B cell (primary cell): ENCODE measurements around the gene MEF2C. TPM values are rescaled to one million over a fixed set of nuclear protein-coding genes. Genes with fewer than 3 reads are reported as not detected.
A peak's percentile ranks its signal among the peaks of the same experiment; 100 is the strongest.

Source experiments
- ATAC-seq: fragments of 200-7000 bp; cut with Tn5 transposase; one replicate; pipeline ENCODE4 v1.10.0; 2021; ENCODE audit warnings: low read depth, mild to moderate bottlenecking, moderate number of reproducible peaks, moderate library complexity
- CTCF ChIA-PET: fragments of 350-600 bp; sonication (Branson Sonifier 250); formaldehyde crosslinking; loops from one replicate; lab custom pipeline; 2021; ENCODE audit warnings: antibody characterized with exemption, inconsistent platforms; lab: Charles Lee
- POLR2A ChIA-PET: fragments of 350-600 bp; sonication (Branson Sonifier 250); formaldehyde crosslinking; loops from one replicate; lab custom pipeline; 2021; ENCODE audit warnings: antibody characterized with exemption; lab: Charles Lee
- DNase-seq: peaks from one replicate; pipeline ENCODE4 v3.0.0; 2013
- H2AFZ ChIP-seq: 2 replicates; pipeline ENCODE4 v1.6.1; 2012; ENCODE audit warnings: mild to moderate bottlenecking, low read depth, low read length; ENCODE audit not compliant: insufficient read depth, poor library complexity, severe bottlenecking
- H3K27ac ChIP-seq, 2 donors: 1 replicate in 1 of 2; 2 replicates in 1 of 2; pipeline ENCODE4 v1.5.1; 2012 to 2013; ENCODE audit warnings: low read length in 2 of 2, mild to moderate bottlenecking in 2 of 2, moderate library complexity in 1 of 2
- H3K27me3 ChIP-seq, 4 experiments: fragments of 200-600 bp in 1 of 4; sonication (generic) in 1 of 4; replicated peaks in 1 of 4; 1 replicate in 2 of 4; 2 replicates in 2 of 4; pipeline versions ENCODE4 v1.6.1 to v1.7.0; 2013 to 2016; ENCODE audit warnings: low read length in 3 of 4, mild to moderate bottlenecking in 2 of 4, mixed read lengths in 1 of 4, moderate library complexity in 1 of 4; ENCODE audit not compliant: insufficient read depth in 4 of 4, control insufficient read depth in 3 of 4; ENCODE audit errors: control extremely low read depth in 1 of 4
- H3K36me3 ChIP-seq, 2 experiments: replicated peaks in 1 of 2; 1 replicate in 1 of 2; 2 replicates in 1 of 2; pipeline versions ENCODE4 v1.6.1 to v1.7.1; 2013; ENCODE audit warnings: low read length in 1 of 2; ENCODE audit not compliant: insufficient read depth in 2 of 2, control insufficient read depth in 1 of 2; ENCODE audit errors: control extremely low read depth in 1 of 2, extremely low read depth in 1 of 2
- H3K4me1 ChIP-seq, 2 donors: fragments of 200-600 bp in 1 of 2; sonication (generic) in 1 of 2; 1 replicate in 1 of 2; 2 replicates in 1 of 2; pipeline versions ENCODE4 v1.5.1 to v1.6.1; 2013 to 2017; ENCODE audit warnings: low read length in 2 of 2; ENCODE audit not compliant: control insufficient read depth in 2 of 2, insufficient read depth in 2 of 2
- H3K4me2 ChIP-seq: replicated peaks from 2 replicates; pipeline ENCODE3; 2012; ENCODE audit warnings: mild to moderate bottlenecking, low read depth, low read length; ENCODE audit not compliant: poor library complexity, severe bottlenecking
- H3K4me3 ChIP-seq, 5 experiments: fragments of 200-600 bp in 1 of 5; sonication (generic) in 1 of 5; 1 replicate in 3 of 5; 2 replicates in 2 of 5; pipeline versions ENCODE4 v1.5.1 to v1.7.0; 2011 to 2016; ENCODE audit warnings: low read length in 4 of 5, mild to moderate bottlenecking in 4 of 5, low read depth in 2 of 5, control low read depth in 1 of 5, moderate library complexity in 1 of 5; ENCODE audit not compliant: insufficient read depth in 1 of 5; ENCODE audit errors: control extremely low read depth in 1 of 5, extremely low read depth in 1 of 5
- H3K79me2 ChIP-seq: fragments of 200-600 bp; sonication (generic); one replicate; pipeline ENCODE4 v1.6.0; 2016; ENCODE audit warnings: low read length; ENCODE audit not compliant: control insufficient read depth, insufficient read depth
- H3K9ac ChIP-seq: fragments of 200-600 bp; sonication (generic); 2 replicates; pipeline ENCODE4 v1.6.1; 2017; ENCODE audit warnings: mild to moderate bottlenecking, low read length, moderate library complexity
- H3K9me3 ChIP-seq, 3 donors: one replicate each; pipeline versions ENCODE4 v1.6.1 to v1.7.1; 2013; ENCODE audit warnings: low read length in 2 of 3; ENCODE audit not compliant: control insufficient read depth in 2 of 3, insufficient read depth in 1 of 3; ENCODE audit errors: control extremely low read depth in 1 of 3
- H4K20me1 ChIP-seq: 2 replicates; pipeline ENCODE4 v1.6.0; 2012; ENCODE audit warnings: mild to moderate bottlenecking, low read length; ENCODE audit not compliant: insufficient read depth, control insufficient read depth, poor library complexity, severe bottlenecking
- H3K27ac Mint-ChIP-seq: one replicate; pipeline ENCODE4 v1.8.0; 2021; ENCODE audit warnings: mixed read lengths
- H3K27me3 Mint-ChIP-seq: one replicate; pipeline ENCODE4 v1.8.0; 2021; ENCODE audit warnings: mixed read lengths
- H3K4me1 Mint-ChIP-seq: one replicate; pipeline ENCODE4 v1.8.0; 2021; ENCODE audit warnings: mixed read lengths
- H3K4me3 Mint-ChIP-seq: one replicate; pipeline ENCODE4 v1.8.0; 2021; ENCODE audit warnings: mixed read lengths
- H3K9me3 Mint-ChIP-seq: one replicate; pipeline ENCODE4 v1.8.0; 2022; ENCODE audit warnings: mixed read lengths; ENCODE audit not compliant: insufficient read depth
- EZH2 ChIP-seq: IDR thresholded peaks from 2 replicates; pipeline ENCODE4 v1.6.1; 2012; ENCODE audit warnings: borderline replicate concordance, low read depth, mild to moderate bottlenecking, moderate library complexity, low read length; ENCODE audit not compliant: insufficient read depth, poor library complexity, severe bottlenecking
- WGBS: methylation state at CpG from one replicate; pipeline ENCODE4 v1.1.5; 2013; ENCODE audit warnings: missing lambda C conversion rate; ENCODE audit not compliant: insufficient coverage; 5-methylcytosine and 5-hydroxymethylcytosine counted together
- intact Hi-C: fragments of 100-400 bp; cut with micrococcal nuclease; formaldehyde crosslinking; loops from one replicate; pipeline ENCODE4 v1.10.0; 2022
- polyA plus RNA-seq: library from polyadenylated mRNA; depleted of rRNA; stranded (reverse); fragments of >200 nt; gene quantifications from 2 replicates; pipeline ENCODE4 v1.2.3, GENCODE V29; 2012
- total RNA-seq, 2 donors: library from RNA; stranded (reverse); fragments of 120-200 nt in 1 of 2; gene quantifications; 1 replicate in 1 of 2; 2 replicates in 1 of 2; pipeline versions ENCODE4 v1.2.3 to v1.2.4, GENCODE V29; 2013 to 2022
- TF ChIP-seq, protein P1 (sequence below): fragments of 200-600 bp; IDR thresholded peaks from one replicate; pipeline ENCODE4 v1.8.0; 2022; ENCODE audit warnings: antibody characterized with exemption, mild to moderate bottlenecking

Gene MEF2C
- total and polyA plus RNA-seq, 2 donors (not counting 1 experiment from before 2014, with no cell fraction given), result 97.4 to 354 TPM

- Mint-ChIP-seq H3K27ac (peak overlapping the region; percentile 87), H3K4me1 (peaks cover 50% of the 10 kb centered on the region), H3K27me3 (no peaks in the 10 kb centered on the region), H3K9me3 (no peaks in the 10 kb centered on the region), H3K4me3 (peak overlapping the region; percentile 55)
- ChIA-PET CTCF (no interaction called here), POLR2A (no interaction called here)
- ATAC-seq, result no peak
- Histone ChIP-seq H3K79me2 (peaks cover 96% of the 10 kb centered on the region), H3K9ac (no peak overlapping the region), H3K27me3 (no peaks in the 10 kb centered on the region), H3K4me1 (peaks cover 15 to 21% of the 10 kb centered on the region in 2 donors), H4K20me1 (peaks cover 14% of the 10 kb centered on the region), H3K4me2 (no peak overlapping the region), H3K4me3 (no peak overlapping the region), H3K27ac (peak overlapping the region in 1 of 2 donors; percentile 73), H3K36me3 (peaks cover 4 to 51% of the 10 kb centered on the region in 2 experiments), H2AFZ (no peak overlapping the region), H3K9me3 (no peaks in the 10 kb centered on the region)
- intact Hi-C loops, result no loop called here
- TF ChIP-seq, protein P1, sequence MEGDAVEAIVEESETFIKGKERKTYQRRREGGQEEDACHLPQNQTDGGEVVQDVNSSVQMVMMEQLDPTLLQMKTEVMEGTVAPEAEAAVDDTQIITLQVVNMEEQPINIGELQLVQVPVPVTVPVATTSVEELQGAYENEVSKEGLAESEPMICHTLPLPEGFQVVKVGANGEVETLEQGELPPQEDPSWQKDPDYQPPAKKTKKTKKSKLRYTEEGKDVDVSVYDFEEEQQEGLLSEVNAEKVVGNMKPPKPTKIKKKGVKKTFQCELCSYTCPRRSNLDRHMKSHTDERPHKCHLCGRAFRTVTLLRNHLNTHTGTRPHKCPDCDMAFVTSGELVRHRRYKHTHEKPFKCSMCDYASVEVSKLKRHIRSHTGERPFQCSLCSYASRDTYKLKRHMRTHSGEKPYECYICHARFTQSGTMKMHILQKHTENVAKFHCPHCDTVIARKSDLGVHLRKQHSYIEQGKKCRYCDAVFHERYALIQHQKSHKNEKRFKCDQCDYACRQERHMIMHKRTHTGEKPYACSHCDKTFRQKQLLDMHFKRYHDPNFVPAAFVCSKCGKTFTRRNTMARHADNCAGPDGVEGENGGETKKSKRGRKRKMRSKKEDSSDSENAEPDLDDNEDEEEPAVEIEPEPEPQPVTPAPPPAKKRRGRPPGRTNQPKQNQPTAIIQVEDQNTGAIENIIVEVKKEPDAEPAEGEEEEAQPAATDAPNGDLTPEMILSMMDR, result no peak
- no peak for TF ChIP-seq EZH2
- no peak for DNase-seq
Measured at GRCh38 chr5:88806338-88806737, 76.6 kb downstream of the MEF2C start.

DNA sequence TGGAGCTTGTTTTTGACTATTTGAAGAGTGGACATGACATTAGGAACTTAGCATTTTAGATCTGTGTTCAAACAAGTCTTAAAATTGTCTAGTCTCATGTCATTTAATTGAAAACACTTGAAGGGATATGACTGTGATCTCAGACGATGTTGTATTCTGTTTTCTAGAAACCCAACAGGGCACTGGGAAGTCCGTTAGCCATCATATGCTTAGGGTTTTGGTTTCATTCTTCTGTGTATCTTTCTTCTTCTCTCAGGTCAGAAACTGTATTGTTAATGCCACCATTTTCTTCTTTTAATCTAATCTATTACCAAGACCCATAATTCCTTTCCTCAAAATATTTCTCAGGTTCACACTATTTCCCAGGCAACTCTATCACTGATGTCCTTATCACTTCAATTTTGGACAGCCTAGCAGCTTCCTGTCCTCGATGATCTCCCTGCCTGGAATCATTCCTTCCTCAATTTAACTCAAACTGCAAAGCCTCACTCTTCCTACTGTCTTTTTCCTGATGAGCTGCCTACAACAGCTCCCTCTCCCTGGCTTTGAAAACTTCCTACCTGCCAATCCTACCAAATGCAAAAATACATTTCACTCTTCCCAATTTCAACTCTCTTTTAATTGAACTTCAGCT, 77.7 kb downstream of the MEF2C start:
- Histone ChIP-seq H3K9me3 (no peaks in the 10 kb centered on the region), H3K27ac (peak overlapping the region in 1 of 2 donors; percentile 73), H2AFZ (no peak overlapping the region), H3K36me3 (peaks cover 4 to 56% of the 10 kb centered on the region in 2 experiments), H3K4me2 (peak overlapping the region; percentile 11), H3K9ac (no peak overlapping the region), H3K79me2 (peaks cover 91% of the 10 kb centered on the region), H3K4me3 (no peak overlapping the region), H4K20me1 (peaks cover 15% of the 10 kb centered on the region), H3K4me1 (peaks cover 15 to 16% of the 10 kb centered on the region in 2 donors), H3K27me3 (no peaks in the 10 kb centered on the region)
- Mint-ChIP-seq H3K27ac (peak overlapping the region; percentile 81), H3K4me1 (peaks cover 42% of the 10 kb centered on the region), H3K27me3 (no peaks in the 10 kb centered on the region), H3K9me3 (no peaks in the 10 kb centered on the region), H3K4me3 (peak overlapping the region; percentile 55)
- no peak for ATAC-seq
- intact Hi-C loops, result loop anchor here (2.0 kb wide), 1 partner anchor 14 kb away; no protein-coding TSS in a partner anchor
- ChIA-PET POLR2A (interaction anchor here (0.5 kb wide), 1 partner anchor 11 kb away, joined by 12 read pairs; no protein-coding TSS in a partner anchor), CTCF (interaction anchor here (0.9 to 1.7 kb wide), 2 partner anchors 7 to 19 kb away, joined by 3 read pairs; no protein-coding TSS in a partner anchor)
- DNase-seq, result no peak
- TF ChIP-seq, protein P1, result no peak
- TF ChIP-seq EZH2, result no peak
- WGBS, result 34% methylated on average over 2 of the region's 3 CpGs
